ENCODE data around the gene ACAD10. TPM values are rescaled to one million over a fixed set of nuclear protein-coding genes. Genes with fewer than 3 reads are reported as not detected.
"Not testable (repeated sequence)": the region's sequence is repeated elsewhere in the genome, so short reads cannot be mapped to it uniquely, and the experiment has no call there.

ACAD10 gene
- total RNA-seq, 4 donors from 2014 or later, result 13.9 to 20.4 (median 16.6) TPM

DNA sequence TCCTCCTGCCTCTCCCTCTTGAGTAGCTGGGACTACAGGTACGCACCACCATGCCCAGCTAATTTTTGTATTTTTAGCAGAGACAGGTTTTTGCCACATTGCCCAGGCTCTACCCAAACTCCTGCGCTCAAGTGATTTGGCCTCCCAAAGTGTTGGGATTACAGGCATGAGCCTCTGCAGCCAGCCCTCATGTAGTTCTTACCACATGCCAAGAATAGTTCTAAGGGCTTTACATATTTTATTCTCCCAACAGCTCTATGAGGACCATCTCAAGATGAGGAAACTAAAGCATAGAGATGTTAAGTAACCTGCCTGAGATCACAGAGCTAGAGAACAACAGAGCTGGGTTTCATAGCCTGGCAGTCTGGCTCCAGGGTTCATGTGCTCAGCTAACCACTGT is 42.9 kb downstream of the ACAD10 start:
- Histone ChIP-seq H3K9me3 (no peaks in the 10 kb centered on the region), H3K27me3 (no peaks in the 10 kb centered on the region), H3K4me1 (no peaks in the 10 kb centered on the region), H3K4me3 (no peak overlapping the region), H3K27ac (no peak overlapping the region), H3K36me3 (peaks cover 0 to 98% (median 0%) of the 10 kb centered on the region in 3 donors)
- 97 to 100% methylated on average over 2 of the region's 2 CpGs for WGBS, 2 donors
- intact Hi-C loops (cut with DNase I), result no loop called here
- DNase-seq, result no peak
- TF ChIP-seq POLR2A (IDR thresholded peaks at IDR 0.05) (no peak), CTCF (IDR thresholded peaks at IDR 0.05) (no peak)

DNA sequence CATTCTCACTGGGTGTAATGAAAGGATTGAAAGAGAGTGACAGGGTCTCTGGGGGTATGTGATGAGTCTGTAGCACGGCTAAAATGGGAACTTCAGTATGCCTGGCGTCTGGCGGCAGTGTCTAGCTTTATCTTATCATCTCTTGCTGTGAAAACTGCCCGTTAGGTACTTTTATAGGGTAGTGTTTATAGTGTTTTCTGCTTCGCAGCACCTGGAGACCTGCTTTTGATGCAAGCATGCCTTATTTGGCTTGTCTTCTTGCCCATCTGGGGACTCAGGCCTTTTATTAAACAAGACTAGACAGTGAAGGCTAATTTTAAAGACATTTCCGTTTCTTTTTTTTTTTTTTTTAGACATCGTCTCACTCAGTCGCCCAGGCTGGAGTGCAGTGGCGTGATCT is 44.6 kb downstream of the ACAD10 start:
- Histone ChIP-seq H3K27ac (no peak overlapping the region), H3K4me1 (no peaks in the 10 kb centered on the region), H3K36me3 (peaks cover 0 to 99% (median 0%) of the 10 kb centered on the region in 3 donors), H3K27me3 (no peaks in the 10 kb centered on the region), H3K4me3 (no peak overlapping the region), H3K9me3 (no peaks in the 10 kb centered on the region)
- intact Hi-C loops (cut with DNase I), result no loop called here
- TF ChIP-seq POLR2A (IDR thresholded peaks at IDR 0.05), result no peak
- TF ChIP-seq CTCF (IDR thresholded peaks at IDR 0.05), result no peak
- no peak for DNase-seq
- 90 to 96% methylated on average over 9 of the region's 9 CpGs for WGBS, 2 donors

GRCh38 chr12:111732786-111733185 is 46.9 kb downstream of the ACAD10 start:
- H3K4me1 ChIP-seq, result no peaks in the 10 kb centered on the region
- no peaks in the 10 kb centered on the region for H3K9me3 ChIP-seq
- peaks cover 0 to 99% (median 6%) of the 10 kb centered on the region in 3 donors for H3K36me3 ChIP-seq
- intact Hi-C loops (cut with DNase I), result no loop called here
- H3K4me3 ChIP-seq, result no peak overlapping the region
- 76 to 89% methylated on average over 4 of the region's 4 CpGs for WGBS, 2 donors
- H3K27me3 ChIP-seq, result no peaks in the 10 kb centered on the region
- TF ChIP-seq CTCF (IDR thresholded peaks at IDR 0.05), result no peak
- no peak for TF ChIP-seq POLR2A (IDR thresholded peaks at IDR 0.05)
- no peak for DNase-seq
- H3K27ac ChIP-seq, result no peak overlapping the region

- intact Hi-C loops (cut with DNase I), result no loop called here
- Histone ChIP-seq H3K27me3 (no peaks in the 10 kb centered on the region), H3K9me3 (no peaks in the 10 kb centered on the region), H3K36me3 (peaks cover 0 to 99% (median 6%) of the 10 kb centered on the region in 3 donors), H3K27ac (no peak overlapping the region), H3K4me3 (no peak overlapping the region), H3K4me1 (no peaks in the 10 kb centered on the region)
- TF ChIP-seq POLR2A (IDR thresholded peaks at IDR 0.05) (no peak), CTCF (IDR thresholded peaks at IDR 0.05) (no peak)
- no peak for DNase-seq
- WGBS, 2 donors, result 79 to 81% methylated on average over 7 of the region's 8 CpGs
Measured at GRCh38 chr12:111733340-111733915, 47.6 kb downstream of the ACAD10 start.

- intact Hi-C loops (cut with DNase I); H3K4me1 ChIP-seq; H3K9me3 ChIP-seq; H3K27ac ChIP-seq; H3K4me3 ChIP-seq; DNase-seq; H3K27me3 ChIP-seq: not testable (repeated sequence)
- 92 to 96% methylated on average over 9 of the region's 9 CpGs for WGBS, 2 donors
- H3K36me3 ChIP-seq, result peaks cover 0 to 74% (median 9%) of the 10 kb centered on the region in 3 donors
Measured at GRCh38 chr12:111739524-111739923, 53.7 kb downstream of the ACAD10 start.

Data from esophagus squamous epithelium (tissue), 5 donors.